ENCODE data around the gene SIGLEC9. TPM values are rescaled to one million over a fixed set of nuclear protein-coding genes. Genes with fewer than 3 reads are reported as not detected.
A peak's percentile ranks its signal among the peaks of the same experiment; 100 is the strongest.

Gene SIGLEC9
- total and polyA plus RNA-seq, 10 of the 15 experiments (the other 5 are each of a cell fraction or from before 2014, with no cell fraction given) = 0.10 TPM; not detected in 9

GRCh38 chr19:51131780-51132680 lies 7.3 kb downstream of the SIGLEC9 start:
- H3K9ac ChIP-seq (ENCODE audit: control insufficient read depth, insufficient read depth, low read length) = no peak overlapping the region
- H3K27ac ChIP-seq (ENCODE audit: control insufficient read depth, insufficient read depth) = no peak overlapping the region
- FAIRE-seq = peak; percentile 13
- no peak overlapping the region for H2AFZ ChIP-seq (ENCODE audit: control insufficient read depth, low read depth, low read length)
- no peaks in the 10 kb centered on the region for H4K20me1 ChIP-seq (ENCODE audit: control insufficient read depth, insufficient read depth)
- no peak for DNase-seq (ENCODE audit: low read depth, low spot score)
- 38% methylated on average over 24 of the region's 24 CpGs for WGBS (ENCODE audit: insufficient coverage, insufficient replicate concordance, low lambda C conversion rate, missing lambda C conversion rate)
- no TSS peak for BruUV-seq (replicated peaks)
- TF ChIP-seq ETV6 (conservative IDR thresholded peaks at IDR 0.05 in 1 of 2, IDR thresholded peaks at IDR 0.05 in 1 of 2; ENCODE audit: borderline replicate concordance in 1 of 2, low read depth in 1 of 2) (no peak), NFYB (IDR thresholded peaks at IDR 0.05; ENCODE audit: insufficient read depth, low read depth, low read length) (no peak), NFYA (IDR thresholded peaks at IDR 0.05; ENCODE audit: borderline replicate concordance, low read depth, low read length) (no peak), ZNF207 (IDR thresholded peaks at IDR 0.05; ENCODE audit: borderline replicate concordance) (no peak), TCF12 (IDR thresholded peaks at IDR 0.05; ENCODE audit: low read depth, low read length) (no peak), EED (IDR thresholded peaks at IDR 0.05; ENCODE audit: low read depth) (no peak), RBBP5 (conservative IDR thresholded peaks at IDR 0.05) (no peak), EZH2 (IDR thresholded peaks at IDR 0.05; ENCODE audit: borderline replicate concordance, control insufficient read depth, low read depth, low read length) (no peak), SIN3A (IDR thresholded peaks at IDR 0.05; ENCODE audit: low read depth, low read length) (no peak), TARDBP (IDR thresholded peaks at IDR 0.05; ENCODE audit: borderline replicate concordance) (no peak), HDAC6 (IDR thresholded peaks at IDR 0.05; ENCODE audit: unreplicated experiment) (no peak)
- TF ChIP-seq, protein P1, sequence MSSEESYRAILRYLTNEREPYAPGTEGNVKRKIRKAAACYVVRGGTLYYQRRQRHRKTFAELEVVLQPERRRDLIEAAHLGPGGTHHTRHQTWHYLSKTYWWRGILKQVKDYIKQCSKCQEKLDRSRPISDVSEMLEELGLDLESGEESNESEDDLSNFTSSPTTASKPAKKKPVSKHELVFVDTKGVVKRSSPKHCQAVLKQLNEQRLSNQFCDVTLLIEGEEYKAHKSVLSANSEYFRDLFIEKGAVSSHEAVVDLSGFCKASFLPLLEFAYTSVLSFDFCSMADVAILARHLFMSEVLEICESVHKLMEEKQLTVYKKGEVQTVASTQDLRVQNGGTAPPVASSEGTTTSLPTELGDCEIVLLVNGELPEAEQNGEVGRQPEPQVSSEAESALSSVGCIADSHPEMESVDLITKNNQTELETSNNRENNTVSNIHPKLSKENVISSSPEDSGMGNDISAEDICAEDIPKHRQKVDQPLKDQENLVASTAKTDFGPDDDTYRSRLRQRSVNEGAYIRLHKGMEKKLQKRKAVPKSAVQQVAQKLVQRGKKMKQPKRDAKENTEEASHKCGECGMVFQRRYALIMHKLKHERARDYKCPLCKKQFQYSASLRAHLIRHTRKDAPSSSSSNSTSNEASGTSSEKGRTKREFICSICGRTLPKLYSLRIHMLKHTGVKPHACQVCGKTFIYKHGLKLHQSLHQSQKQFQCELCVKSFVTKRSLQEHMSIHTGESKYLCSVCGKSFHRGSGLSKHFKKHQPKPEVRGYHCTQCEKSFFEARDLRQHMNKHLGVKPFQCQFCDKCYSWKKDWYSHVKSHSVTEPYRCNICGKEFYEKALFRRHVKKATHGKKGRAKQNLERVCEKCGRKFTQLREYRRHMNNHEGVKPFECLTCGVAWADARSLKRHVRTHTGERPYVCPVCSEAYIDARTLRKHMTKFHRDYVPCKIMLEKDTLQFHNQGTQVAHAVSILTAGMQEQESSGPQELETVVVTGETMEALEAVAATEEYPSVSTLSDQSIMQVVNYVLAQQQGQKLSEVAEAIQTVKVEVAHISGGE (CRISPR knock-in tag; IDR thresholded peaks at IDR 0.05) = no peak
- no peaks in the 10 kb centered on the region; the same call in 2 of the 3 replicates for H3K9me3 ChIP-seq (replicated peaks; ENCODE audit: control insufficient read depth, insufficient read depth, low read length)
- RAD21 ChIA-PET (ENCODE audit: unreplicated experiment) = no interaction called here
- H3K4me1 ChIP-seq (ENCODE audit: control insufficient read depth, insufficient read depth, low read length) = 0 out of 2 replicates have a peak, but pooled peaks cover 5% of the 10 kb centered on the region
- no peak overlapping the region for H3K4me2 ChIP-seq (ENCODE audit: control insufficient read depth, insufficient read depth)
- intact Hi-C loops (cut with micrococcal nuclease; ENCODE audit: unreplicated experiment) (no loop called here), in situ Hi-C loops (cut with MboI) (no loop called here)
- no peaks in the 10 kb centered on the region for H3K36me3 ChIP-seq (ENCODE audit: control insufficient read depth in 2 of 2, insufficient read depth in 2 of 2, low read length in 1 of 2)
- POLR2A ChIA-PET = no interaction called here
- SMC1A ChIA-PET (ENCODE audit: uncharacterized antibody, unreplicated experiment) = no interaction called here
- CTCF ChIA-PET = no interaction called here
- H3K79me2 ChIP-seq (ENCODE audit: control insufficient read depth, insufficient read depth, low read length) = no peaks in the 10 kb centered on the region
- H3K27me3 ChIP-seq (replicated peaks in 1 of 2; ENCODE audit: control insufficient read depth in 2 of 2, insufficient read depth in 2 of 2, low read length in 1 of 2) = no peaks in the 10 kb centered on the region; a peak in 1 of 4 replicates
- ATAC-seq = no peak
- H3K4me3 ChIP-seq = no peak overlapping the region
